Fibroblast of lung (primary cell): ENCODE results near the gene SPEN. TPM values are rescaled to one million over a fixed set of nuclear protein-coding genes. Genes with fewer than 3 reads are reported as not detected.
"Not testable (repeated sequence)": the region's sequence is repeated elsewhere in the genome, so short reads cannot be mapped to it uniquely, and the experiment has no call there.

Experiments used
- DNase-seq, 2 donors: peaks; one replicate each; pipeline versions ENCODE4 v3.0.0 to v3.0.0-alpha.2; 2010; ENCODE audit warnings: low read depth in 2 of 2
- H2AFZ ChIP-seq: 2 replicates; pipeline ENCODE4 v1.5.1; 2012; ENCODE audit warnings: low read length, control low read depth, inconsistent platforms
- H3K27ac ChIP-seq: 2 replicates; pipeline ENCODE4 v1.5.1; 2011; ENCODE audit warnings: low read length, control low read depth; ENCODE audit not compliant: insufficient read depth
- H3K27me3 ChIP-seq: 2 replicates; pipeline ENCODE4 v1.5.1; 2011; ENCODE audit warnings: mild to moderate bottlenecking, low read length; ENCODE audit not compliant: control insufficient read depth, insufficient read depth
- H3K36me3 ChIP-seq: 2 replicates; pipeline ENCODE4 v1.5.1; 2011; ENCODE audit warnings: low read length; ENCODE audit not compliant: control insufficient read depth, insufficient read depth
- H3K4me1 ChIP-seq: 2 replicates; pipeline ENCODE4 v1.5.1; 2011; ENCODE audit warnings: low read length; ENCODE audit not compliant: control insufficient read depth, insufficient read depth; ENCODE audit errors: extremely low read depth
- H3K4me2 ChIP-seq: 2 replicates; pipeline ENCODE4 v1.5.1; 2011; ENCODE audit warnings: low read length, control low read depth; ENCODE audit not compliant: insufficient read depth; ENCODE audit errors: extremely low read depth
- H3K4me3 ChIP-seq, 4 experiments: fragments of 200-600 bp in 1 of 4; sonication (generic) in 1 of 4; replicated peaks in 1 of 4; 2 replicates each; pipeline ENCODE4 v1.5.1; 2011 to 2016; ENCODE audit warnings: low read length in 4 of 4, low read depth in 3 of 4, mild to moderate bottlenecking in 3 of 4, control low read depth in 2 of 4, inconsistent platforms in 1 of 4, mixed read lengths in 1 of 4; ENCODE audit not compliant: insufficient read depth in 1 of 4; ENCODE audit errors: control extremely low read depth in 1 of 4
- H3K79me2 ChIP-seq: 2 replicates; pipeline ENCODE4 v1.5.1; 2012; ENCODE audit warnings: mild to moderate bottlenecking, low read length, inconsistent platforms; ENCODE audit not compliant: control insufficient read depth, insufficient read depth
- H3K9ac ChIP-seq: 2 replicates; pipeline ENCODE4 v1.5.1; 2011; ENCODE audit warnings: mild to moderate bottlenecking, low read length, control low read depth; ENCODE audit not compliant: insufficient read depth
- H3K9me3 ChIP-seq: 2 replicates; pipeline ENCODE4 v1.5.1; 2012; ENCODE audit warnings: low read depth, low read length; ENCODE audit not compliant: control insufficient read depth, insufficient read depth
- H4K20me1 ChIP-seq: 2 replicates; pipeline ENCODE4 v1.5.1; 2011; ENCODE audit warnings: low read length; ENCODE audit not compliant: control insufficient read depth, insufficient read depth; ENCODE audit errors: extremely low read depth
- EZH2 ChIP-seq: IDR thresholded peaks from 2 replicates; pipeline ENCODE4 v1.5.1; 2012; ENCODE audit warnings: low read length, control low read depth, mild to moderate bottlenecking; ENCODE audit errors: missing control alignments
- polyA plus RNA-seq, 2 donors: library from polyadenylated mRNA; depleted of rRNA in 1 of 2; stranded (reverse) in 1 of 2; unstranded in 1 of 2; fragments of >200 nt; gene quantifications; 2 replicates each; pipeline ENCODE4 v1.2.1, GENCODE V29; 2011 to 2012; ENCODE audit warnings: missing spikeins in 1 of 2
- total RNA-seq: library from RNA; depleted of rRNA; stranded (reverse); fragments of >200 nt; gene quantifications from 2 replicates; pipeline ENCODE4 v1.2.1, GENCODE V29; 2014
- TF ChIP-seq, protein P1 (sequence below), 2 donors: IDR thresholded peaks in 1 of 2; conservative IDR thresholded peaks in 1 of 2; 1 replicate in 1 of 2; 2 replicates in 1 of 2; pipeline ENCODE4 v1.5.1; 2011 to 2012; ENCODE audit warnings: low read length in 2 of 2, control low read depth in 1 of 2, inconsistent platforms in 1 of 2, low read depth in 1 of 2, mild to moderate bottlenecking in 1 of 2

Gene SPEN
- total and polyA plus RNA-seq, 2 donors (not counting 1 experiment from before 2014, with no cell fraction given): 5.1 to 11.9 TPM

DNA sequence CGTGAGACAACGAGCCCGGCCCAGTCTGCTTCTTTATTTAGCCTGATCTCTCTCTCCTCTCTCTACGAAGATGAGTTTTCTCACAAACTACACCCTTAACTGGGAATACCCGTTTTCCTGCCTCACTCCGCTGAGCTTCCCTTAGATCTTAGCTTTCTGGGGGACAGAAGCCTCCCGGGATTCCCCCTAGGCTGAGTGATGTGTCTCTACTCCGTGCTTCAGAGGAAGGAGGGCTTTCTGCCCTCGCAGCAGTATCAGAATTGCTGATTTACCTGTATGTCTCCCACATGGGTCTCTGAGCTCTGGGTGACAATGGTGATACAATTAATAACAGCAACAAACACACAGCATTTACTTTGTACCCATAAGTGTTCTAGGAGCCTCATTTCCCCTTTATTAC lies 127.3 kb downstream of the SPEN start:
- peaks cover 12% of the 10 kb centered on the region for H3K36me3 ChIP-seq
- H4K20me1 ChIP-seq: no peaks in the 10 kb centered on the region
- peaks cover 46% of the 10 kb centered on the region for H3K79me2 ChIP-seq
- TF ChIP-seq, protein P1, sequence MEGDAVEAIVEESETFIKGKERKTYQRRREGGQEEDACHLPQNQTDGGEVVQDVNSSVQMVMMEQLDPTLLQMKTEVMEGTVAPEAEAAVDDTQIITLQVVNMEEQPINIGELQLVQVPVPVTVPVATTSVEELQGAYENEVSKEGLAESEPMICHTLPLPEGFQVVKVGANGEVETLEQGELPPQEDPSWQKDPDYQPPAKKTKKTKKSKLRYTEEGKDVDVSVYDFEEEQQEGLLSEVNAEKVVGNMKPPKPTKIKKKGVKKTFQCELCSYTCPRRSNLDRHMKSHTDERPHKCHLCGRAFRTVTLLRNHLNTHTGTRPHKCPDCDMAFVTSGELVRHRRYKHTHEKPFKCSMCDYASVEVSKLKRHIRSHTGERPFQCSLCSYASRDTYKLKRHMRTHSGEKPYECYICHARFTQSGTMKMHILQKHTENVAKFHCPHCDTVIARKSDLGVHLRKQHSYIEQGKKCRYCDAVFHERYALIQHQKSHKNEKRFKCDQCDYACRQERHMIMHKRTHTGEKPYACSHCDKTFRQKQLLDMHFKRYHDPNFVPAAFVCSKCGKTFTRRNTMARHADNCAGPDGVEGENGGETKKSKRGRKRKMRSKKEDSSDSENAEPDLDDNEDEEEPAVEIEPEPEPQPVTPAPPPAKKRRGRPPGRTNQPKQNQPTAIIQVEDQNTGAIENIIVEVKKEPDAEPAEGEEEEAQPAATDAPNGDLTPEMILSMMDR (conservative IDR thresholded peaks at IDR 0.05 in 1 of 2, IDR thresholded peaks at IDR 0.05 in 1 of 2; ENCODE audit: low read depth in 1 of 2, low read length in 2 of 2): no peak
- TF ChIP-seq EZH2: no peak
- H3K9ac ChIP-seq: peak overlapping the region; percentile 94
- DNase-seq: no peak
- H3K4me1 ChIP-seq: no peaks in the 10 kb centered on the region
- H3K4me2 ChIP-seq: peak overlapping the region; percentile 96
- H2AFZ ChIP-seq: no peak overlapping the region
- H3K27me3 ChIP-seq: no peaks in the 10 kb centered on the region
- peak overlapping the region; percentile 83 for H3K27ac ChIP-seq
- H3K9me3 ChIP-seq: no peaks in the 10 kb centered on the region
- peak overlapping the region; percentile 77 to 88 (median 81) for H3K4me3 ChIP-seq

DNA sequence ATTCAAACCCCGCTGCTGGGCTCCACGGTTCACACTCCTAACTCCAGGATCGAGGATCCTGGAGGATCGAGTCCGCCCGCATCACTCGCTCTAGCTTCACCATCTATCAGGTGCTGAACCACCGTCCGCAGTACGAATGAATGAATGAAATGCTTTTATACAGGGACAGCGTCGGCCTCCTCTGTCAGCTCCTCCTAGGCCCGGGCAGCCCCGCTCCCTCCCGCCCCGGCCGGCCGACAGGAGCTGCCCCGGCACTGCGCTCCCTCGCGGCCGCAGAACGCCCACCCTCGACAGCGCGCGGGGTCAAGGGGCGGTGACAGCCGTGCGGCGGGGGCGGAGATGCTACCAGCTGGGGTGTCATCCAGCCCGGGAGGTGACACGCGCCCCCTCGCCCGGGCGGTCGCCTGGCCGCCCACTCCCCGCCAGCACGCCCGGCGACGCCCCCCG lies 127.9 kb downstream of the SPEN start:
- Histone ChIP-seq H3K9me3 (no peaks in the 10 kb centered on the region), H3K79me2 (peaks cover 44% of the 10 kb centered on the region), H3K4me3 (peak overlapping the region; percentile 77 to 88 (median 81)), H4K20me1 (no peaks in the 10 kb centered on the region), H3K36me3 (peaks cover 12% of the 10 kb centered on the region), H2AFZ (no peak overlapping the region), H3K27ac (peak overlapping the region; percentile 83), H3K9ac (peak overlapping the region; percentile 94), H3K4me2 (peak overlapping the region; percentile 96), H3K4me1 (no peaks in the 10 kb centered on the region), H3K27me3 (no peaks in the 10 kb centered on the region)
- no peak for TF ChIP-seq EZH2
- TF ChIP-seq, protein P1 (conservative IDR thresholded peaks at IDR 0.05 in 1 of 2, IDR thresholded peaks at IDR 0.05 in 1 of 2; ENCODE audit: low read depth in 1 of 2, low read length in 2 of 2): peak in 1 of 2 donors; percentile 4
- peak; percentile 41 to 59 for DNase-seq

DNA sequence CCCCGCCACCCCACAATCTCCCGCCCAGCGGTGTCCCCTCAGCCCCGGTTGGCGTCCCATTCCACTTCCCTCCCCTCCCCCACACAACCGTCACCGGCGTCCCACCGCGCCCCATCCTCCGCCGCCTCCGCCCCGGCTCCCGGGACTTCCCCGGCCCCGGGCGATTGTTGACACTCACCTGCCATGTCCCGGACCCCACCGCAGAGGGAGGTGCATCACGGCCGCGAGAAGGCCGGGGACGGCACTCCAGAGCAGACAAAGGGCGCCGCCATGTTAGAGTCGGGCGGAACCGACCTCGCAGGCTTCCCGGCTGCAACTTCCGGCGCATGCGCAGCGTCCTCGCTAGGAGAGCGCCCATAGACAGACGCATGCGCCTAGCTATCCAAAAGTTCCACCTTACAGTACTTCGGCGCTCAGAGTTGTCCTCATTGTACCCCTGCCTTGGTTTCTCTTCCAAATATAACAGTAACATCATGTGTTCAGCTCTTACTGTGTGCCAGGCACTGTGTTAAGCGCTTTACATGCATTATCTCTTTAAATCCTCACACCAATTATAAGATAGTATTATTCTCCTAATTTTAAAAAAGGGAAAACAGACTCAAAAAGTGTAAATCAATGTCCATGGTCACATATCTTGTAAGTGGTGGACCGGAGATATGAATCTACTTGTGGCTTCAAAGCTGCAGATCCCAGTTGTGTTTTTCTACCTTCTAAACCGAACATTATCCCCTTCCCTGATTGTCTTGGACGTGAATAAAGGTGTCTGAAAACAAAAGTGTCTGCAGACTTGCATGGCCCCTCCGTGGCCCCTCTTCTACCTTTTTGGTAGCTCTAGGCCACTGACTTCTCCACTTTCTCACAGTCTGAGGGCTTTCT lies 128.5 kb downstream of the SPEN start, which contains the start of gene ZBTB17:
ZBTB17 (minus strand) TSS at position 297 of the 876 bp plus-strand sequence. CDS start 27,606 bp downstream, outside the sequence.
- peak within 1 kb of the TSS; percentile 96 for H3K4me2 ChIP-seq
- peak within 1 kb of the TSS; percentile 94 for H3K9ac ChIP-seq
- no peaks in the 10 kb centered on the region for H3K4me1 ChIP-seq
- peaks cover 10% of the 10 kb centered on the region for H3K36me3 ChIP-seq
- peaks cover 40% of the 10 kb centered on the region for H3K79me2 ChIP-seq
- no peaks in the 10 kb centered on the region for H3K9me3 ChIP-seq
- TF ChIP-seq, protein P1 (conservative IDR thresholded peaks at IDR 0.05 in 1 of 2, IDR thresholded peaks at IDR 0.05 in 1 of 2; ENCODE audit: low read depth in 1 of 2, low read length in 2 of 2): no peak
- TF ChIP-seq EZH2: no peak
- H3K27me3 ChIP-seq: no peaks in the 10 kb centered on the region
- H4K20me1 ChIP-seq: no peaks in the 10 kb centered on the region
- DNase-seq: peak; percentile 84 to 91
- peak within 1 kb of the TSS; percentile 94 for H2AFZ ChIP-seq
- peak within 1 kb of the TSS; percentile 77 to 88 (median 81) for H3K4me3 ChIP-seq
- H3K27ac ChIP-seq: peak within 1 kb of the TSS; percentile 83

DNA sequence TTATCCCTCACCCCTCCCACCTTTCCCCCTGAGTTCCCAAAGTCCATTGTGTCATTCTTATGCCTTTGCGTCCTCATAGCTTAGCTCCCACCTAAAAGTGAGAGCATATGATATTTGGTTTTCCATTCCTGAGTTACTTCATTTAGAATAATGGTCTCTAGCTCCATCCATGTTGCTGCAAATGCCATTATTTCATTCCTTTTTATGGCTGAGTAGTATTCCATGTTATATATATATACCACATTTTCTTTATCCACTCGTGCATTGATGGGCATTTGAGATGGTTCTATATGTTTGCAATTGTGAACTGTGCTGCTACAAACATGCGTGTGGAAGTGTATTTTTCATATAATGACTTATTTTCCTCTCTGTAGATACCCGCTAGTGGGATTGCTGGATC lies 130.4 kb downstream of the SPEN start:
- not testable (repeated sequence) for DNase-seq, H4K20me1 ChIP-seq, H3K36me3 ChIP-seq, H3K4me3 ChIP-seq, H3K4me1 ChIP-seq, H3K27me3 ChIP-seq, H2AFZ ChIP-seq, H3K4me2 ChIP-seq, H3K9ac ChIP-seq, H3K27ac ChIP-seq, H3K9me3 ChIP-seq
- peaks cover 24% of the 10 kb centered on the region for H3K79me2 ChIP-seq
